Thyroid gland (tissue), 4 donors: ENCODE data around the gene SLC7A1.

Source experiments
- POLR2A ChIP-seq, 2 donors: fragments of 450-650 bp; IDR thresholded peaks; one replicate each; pipeline ENCODE4 v1.6.1; 2017; ENCODE audit warnings: antibody characterized with exemption in 2 of 2, mild to moderate bottlenecking in 2 of 2, moderate library complexity in 1 of 2
- TF ChIP-seq, protein P1 (sequence below), 6 experiments: fragments of 200-600 bp in 3 of 6; fragments of 450-650 bp in 3 of 6; sonication (generic) in 3 of 6; IDR thresholded peaks; one replicate each; pipeline ENCODE4 v1.5.1; 2016 to 2019; ENCODE audit warnings: antibody characterized with exemption in 6 of 6, mild to moderate bottlenecking in 2 of 6, inconsistent platforms in 1 of 6, moderate library complexity in 1 of 6

DNA sequence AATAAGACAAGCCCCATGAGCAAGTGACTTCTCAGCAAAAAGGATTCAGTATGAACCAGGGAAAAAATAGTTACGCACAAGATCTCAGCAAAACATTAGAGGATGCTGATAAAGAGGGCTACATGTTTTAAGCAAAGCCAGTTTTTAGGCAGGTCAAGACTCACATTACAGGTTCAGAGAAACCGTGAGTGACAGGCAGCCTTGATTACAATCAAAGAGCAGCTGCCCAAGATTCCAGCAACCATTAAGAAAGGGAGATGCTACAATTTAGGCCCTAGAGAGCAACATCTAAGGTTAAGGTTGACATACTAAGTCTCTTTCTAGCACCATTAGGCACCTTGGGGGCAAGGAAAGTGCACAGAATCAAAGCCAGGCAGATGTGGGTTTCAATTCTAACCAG is 2.8 kb upstream of the SLC7A1 start:
- TF ChIP-seq, protein P1, sequence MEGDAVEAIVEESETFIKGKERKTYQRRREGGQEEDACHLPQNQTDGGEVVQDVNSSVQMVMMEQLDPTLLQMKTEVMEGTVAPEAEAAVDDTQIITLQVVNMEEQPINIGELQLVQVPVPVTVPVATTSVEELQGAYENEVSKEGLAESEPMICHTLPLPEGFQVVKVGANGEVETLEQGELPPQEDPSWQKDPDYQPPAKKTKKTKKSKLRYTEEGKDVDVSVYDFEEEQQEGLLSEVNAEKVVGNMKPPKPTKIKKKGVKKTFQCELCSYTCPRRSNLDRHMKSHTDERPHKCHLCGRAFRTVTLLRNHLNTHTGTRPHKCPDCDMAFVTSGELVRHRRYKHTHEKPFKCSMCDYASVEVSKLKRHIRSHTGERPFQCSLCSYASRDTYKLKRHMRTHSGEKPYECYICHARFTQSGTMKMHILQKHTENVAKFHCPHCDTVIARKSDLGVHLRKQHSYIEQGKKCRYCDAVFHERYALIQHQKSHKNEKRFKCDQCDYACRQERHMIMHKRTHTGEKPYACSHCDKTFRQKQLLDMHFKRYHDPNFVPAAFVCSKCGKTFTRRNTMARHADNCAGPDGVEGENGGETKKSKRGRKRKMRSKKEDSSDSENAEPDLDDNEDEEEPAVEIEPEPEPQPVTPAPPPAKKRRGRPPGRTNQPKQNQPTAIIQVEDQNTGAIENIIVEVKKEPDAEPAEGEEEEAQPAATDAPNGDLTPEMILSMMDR (IDR thresholded peaks at IDR 0.05) = no peak
- no peak for TF ChIP-seq POLR2A (IDR thresholded peaks at IDR 0.05)
